ENCODE results near the gene SLC35E1.

SLC35E1 gene

GRCh38 chr19:16572332-16573211, at the start of gene SLC35E1:
Gene SLC35E1 (minus strand): TSS chr19:16572415. CDS start chr19:16572364, 51 bp downstream.
- peak; percentile 80 for DNase-seq (ENCODE audit: low read depth, low spot score)
- peak within 1 kb of the TSS; percentile 88 for H3K27ac ChIP-seq

- no peak overlapping the region for H3K27ac ChIP-seq
- DNase-seq (ENCODE audit: low read depth, low spot score), result no peak
These were observed 49.1 kb upstream of the SLC35E1 start for GRCh38 chr19:16621165-16621800.

GRCh38 chr19:16620584-16620983, 48.4 kb upstream of the SLC35E1 start:
- no peak overlapping the region for H3K27ac ChIP-seq
- DNase-seq (ENCODE audit: low read depth, low spot score), result no peak

DNA sequence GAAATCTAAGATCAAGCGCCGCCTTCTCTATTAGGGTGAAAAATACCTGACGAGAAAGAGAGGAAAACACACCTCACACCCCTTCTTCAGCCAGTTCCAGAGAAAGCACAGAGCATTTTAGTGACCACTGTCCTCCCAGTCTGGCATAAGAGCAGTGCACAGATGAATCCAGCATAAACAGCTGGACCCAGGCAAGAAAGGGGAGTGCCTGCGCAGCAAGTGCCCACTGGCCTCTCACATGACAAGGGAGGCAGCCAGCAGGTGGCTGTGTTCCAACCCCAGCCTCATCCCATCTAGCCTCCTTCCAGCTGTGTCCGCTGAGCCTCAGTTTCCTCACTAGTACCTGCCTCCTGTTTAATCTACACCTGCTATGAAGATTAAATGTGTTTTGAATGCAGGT, 47.8 kb upstream of the SLC35E1 start:
- DNase-seq (ENCODE audit: low read depth, low spot score), result no peak
- no peak overlapping the region for H3K27ac ChIP-seq

- H3K27ac ChIP-seq, result no peak overlapping the region
- DNase-seq (ENCODE audit: low read depth, low spot score), result no peak
These were observed 47.2 kb upstream of the SLC35E1 start for GRCh38 chr19:16619457-16619856.

- H3K27ac ChIP-seq, result no peak overlapping the region
- DNase-seq (ENCODE audit: low read depth, low spot score), result no peak
These were observed 46.0 kb upstream of the SLC35E1 start for GRCh38 chr19:16618248-16618647.

- no peak for DNase-seq (ENCODE audit: low read depth, low spot score)
- no peak overlapping the region for H3K27ac ChIP-seq
These were observed 43.6 kb upstream of the SLC35E1 start for GRCh38 chr19:16615808-16616207.

- H3K27ac ChIP-seq, result no peak overlapping the region
- no peak for DNase-seq (ENCODE audit: low read depth, low spot score)
These were observed 42.7 kb upstream of the SLC35E1 start for GRCh38 chr19:16614941-16615340.

DNA sequence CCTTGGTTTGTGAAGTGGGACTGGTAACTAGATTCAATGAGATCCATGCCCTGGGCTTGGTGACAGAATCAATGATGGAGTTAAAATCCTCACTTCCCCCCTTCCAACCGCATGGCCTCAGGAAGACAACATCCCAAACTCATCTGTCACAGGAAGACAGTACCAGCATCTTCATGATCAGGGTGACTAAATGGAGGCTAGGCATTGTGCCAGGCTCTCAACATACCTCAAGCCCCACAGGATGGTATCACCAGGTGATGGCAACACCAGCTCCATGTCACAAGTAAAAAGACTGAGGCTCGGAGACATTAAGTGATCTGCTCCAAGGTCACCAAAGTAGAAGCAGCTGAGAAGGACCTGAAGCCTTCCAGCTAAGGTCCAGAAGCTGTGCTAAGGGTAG, 41.6 kb upstream of the SLC35E1 start:
- no peak overlapping the region for H3K27ac ChIP-seq
- no peak for DNase-seq (ENCODE audit: low read depth, low spot score)

- H3K27ac ChIP-seq, result no peak overlapping the region
- no peak for DNase-seq (ENCODE audit: low read depth, low spot score)
These were observed 40.4 kb upstream of the SLC35E1 start for GRCh38 chr19:16612636-16613035.

DNA sequence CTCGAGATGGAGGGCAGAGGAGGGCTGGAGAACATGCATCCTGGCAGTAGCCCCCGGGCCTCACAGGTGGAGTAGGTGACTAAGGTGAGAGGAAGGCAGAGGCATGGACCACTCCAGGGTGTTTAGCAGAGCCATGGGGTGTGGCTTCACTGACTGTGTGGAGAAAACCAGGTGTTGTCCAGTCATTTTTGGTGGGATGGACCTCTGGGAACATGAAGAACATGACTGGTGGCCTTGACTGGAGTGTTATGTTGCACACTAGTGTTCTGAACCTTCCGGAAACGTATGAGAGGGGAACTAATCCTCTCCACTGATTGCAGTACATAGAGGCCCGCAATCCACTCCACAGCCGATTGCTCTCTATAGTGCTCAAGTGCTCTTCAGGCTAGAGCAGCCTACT, 38.9 kb upstream of the SLC35E1 start:
- no peak overlapping the region for H3K27ac ChIP-seq
- DNase-seq (ENCODE audit: low read depth, low spot score), result no peak

GRCh38 chr19:16609511-16610200, 37.4 kb upstream of the SLC35E1 start:
- no peak for DNase-seq (ENCODE audit: low read depth, low spot score)
- H3K27ac ChIP-seq, result no peak overlapping the region

- no peak for DNase-seq (ENCODE audit: low read depth, low spot score)
- peak overlapping the region; percentile 45 for H3K27ac ChIP-seq
These were observed 36.1 kb upstream of the SLC35E1 start for GRCh38 chr19:16608290-16608739.

DNA sequence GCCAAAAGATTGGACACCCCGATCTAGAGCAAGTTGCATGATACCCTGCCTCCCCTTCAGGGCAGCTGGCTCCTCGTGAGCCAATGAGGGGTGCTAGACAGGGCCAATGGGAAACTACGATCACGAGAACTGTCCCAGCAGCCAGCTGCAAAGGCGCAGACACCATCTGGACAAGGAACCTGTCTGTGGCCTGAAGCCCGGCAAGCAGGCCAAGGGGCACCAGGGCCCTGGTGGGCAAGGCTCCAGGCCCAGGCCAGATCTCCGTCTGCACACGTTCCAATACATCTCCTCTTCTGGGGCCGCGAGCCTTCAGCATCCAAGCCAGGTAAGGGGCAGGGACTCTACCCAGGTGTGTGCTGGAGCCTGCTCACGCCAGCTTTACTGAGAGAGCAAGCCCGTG, 35.6 kb upstream of the SLC35E1 start:
- no peak for DNase-seq (ENCODE audit: low read depth, low spot score)
- H3K27ac ChIP-seq, result peak overlapping the region; percentile 45

DNA sequence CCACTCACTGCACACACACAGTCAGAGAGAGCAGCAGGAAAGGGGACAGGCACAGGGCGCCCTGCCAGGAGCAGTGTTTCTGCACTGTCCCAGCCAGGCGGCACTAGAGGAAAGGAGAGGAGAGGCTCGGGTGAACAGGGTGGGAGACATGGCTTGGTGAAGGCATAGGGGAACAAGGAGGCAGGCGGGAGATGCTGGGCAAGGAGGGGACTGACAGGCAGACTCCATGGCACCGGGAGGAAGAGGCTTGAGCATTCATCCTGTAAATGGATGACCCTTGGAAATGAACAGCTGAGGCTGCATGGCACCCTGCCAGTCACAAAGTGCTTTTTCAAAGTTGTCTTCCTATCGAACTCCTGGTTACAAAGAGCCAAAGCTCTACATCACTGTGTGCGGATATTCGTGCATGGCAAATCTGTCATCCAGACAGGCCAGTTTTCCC, 33.4 kb upstream of the SLC35E1 start:
- no peak overlapping the region for H3K27ac ChIP-seq
- DNase-seq (ENCODE audit: low read depth, low spot score), result no peak

DNA sequence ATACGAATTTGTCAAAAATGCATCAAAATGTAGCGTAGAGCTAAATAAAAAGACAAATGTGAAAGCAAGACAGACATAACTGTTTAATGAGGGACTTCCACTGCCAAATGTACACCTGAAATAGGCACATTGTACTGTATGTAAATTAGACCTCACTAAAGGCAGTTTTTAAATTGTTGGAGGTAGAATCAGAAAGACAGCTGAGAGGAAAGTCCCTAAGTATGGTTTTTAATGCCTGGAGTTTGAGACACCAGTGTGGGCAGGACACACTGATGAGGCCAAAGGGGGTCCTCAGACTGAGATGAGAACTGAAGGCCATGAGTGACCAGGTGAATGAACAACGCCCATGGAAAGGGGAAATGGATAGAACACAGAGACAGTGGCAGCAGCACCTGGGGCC, 32.9 kb upstream of the SLC35E1 start:
- DNase-seq (ENCODE audit: low read depth, low spot score), result no peak
- no peak overlapping the region for H3K27ac ChIP-seq

DNA sequence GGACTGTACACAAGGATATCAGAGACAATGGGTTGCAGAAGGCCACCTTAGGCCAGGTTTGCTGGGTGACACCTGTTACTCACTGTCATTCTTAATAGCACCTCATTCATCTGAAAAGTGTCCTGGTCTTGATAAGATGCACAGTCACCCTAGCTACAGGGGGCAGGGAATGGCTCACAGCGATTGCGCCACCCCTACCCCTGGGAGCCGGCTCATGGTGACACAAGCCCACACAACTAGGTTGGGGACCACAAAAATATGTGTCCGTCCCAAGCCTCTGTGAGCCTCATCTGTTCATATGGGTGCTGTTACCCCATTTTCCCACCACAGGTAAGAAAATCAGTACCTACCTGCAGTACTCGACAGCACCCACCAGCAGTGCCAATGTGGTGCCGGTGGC, 32.4 kb upstream of the SLC35E1 start:
- H3K27ac ChIP-seq, result no peak overlapping the region

DNA sequence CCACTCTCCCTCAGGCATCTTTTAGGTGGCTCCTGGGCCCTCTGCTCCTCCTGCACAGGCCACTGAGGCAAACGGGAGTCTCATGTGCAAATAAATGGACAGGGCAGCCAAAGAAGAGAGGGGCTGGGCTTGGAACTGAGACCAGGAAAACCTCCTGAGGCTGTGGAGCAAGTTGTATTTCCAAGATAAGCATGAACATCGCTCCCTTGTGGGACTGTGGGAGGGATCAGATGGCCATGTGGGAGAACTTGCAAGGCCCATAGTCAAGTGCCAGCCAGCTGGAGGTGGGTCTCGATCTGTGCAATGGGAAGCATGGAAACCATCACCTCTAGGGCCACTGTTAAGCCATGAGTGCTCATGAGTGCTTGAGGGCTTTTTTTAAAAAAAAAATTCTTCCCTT, 30.9 kb upstream of the SLC35E1 start:
- no peak for DNase-seq (ENCODE audit: low read depth, low spot score)
- H3K27ac ChIP-seq, result no peak overlapping the region

More for the DNA sequence above, 32.4 kb upstream of the SLC35E1 start:
- DNase-seq (ENCODE audit: low read depth, low spot score), result no peak

DNA sequence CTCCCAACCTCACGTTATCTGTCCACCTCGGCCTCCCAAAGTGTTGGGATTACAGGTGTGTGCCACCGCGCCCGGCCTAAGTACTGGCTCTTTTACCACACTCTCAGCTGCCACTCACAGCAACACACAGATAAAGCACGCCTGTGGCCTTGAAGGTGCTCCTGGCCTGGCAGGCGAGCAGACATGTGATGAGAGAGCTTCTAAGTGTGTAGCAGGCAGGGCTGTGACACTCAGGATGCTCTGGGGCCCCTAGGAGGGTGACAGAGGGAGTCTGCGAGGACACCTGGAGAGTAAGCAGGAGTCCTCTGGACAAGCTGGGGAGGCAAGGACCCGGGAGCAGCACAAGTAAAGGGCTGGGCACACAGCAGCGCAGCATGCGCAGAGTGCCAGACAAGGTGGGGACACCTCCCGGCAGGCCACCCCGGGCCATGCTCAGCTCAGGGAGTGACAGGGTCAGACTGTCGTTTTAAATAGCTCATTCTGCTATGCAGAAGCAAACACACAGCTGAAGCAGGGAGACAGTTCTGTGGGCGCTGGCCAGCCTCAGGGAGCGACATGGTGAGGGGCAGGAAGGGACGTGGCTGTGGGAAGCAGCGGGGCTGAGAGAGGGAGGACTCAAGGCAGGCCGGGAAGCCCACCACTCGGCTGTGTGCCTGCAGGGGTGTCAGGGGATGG, 29.3 kb upstream of the SLC35E1 start:
- no peak overlapping the region for H3K27ac ChIP-seq
- no peak for DNase-seq (ENCODE audit: low read depth, low spot score)

- no peak overlapping the region for H3K27ac ChIP-seq
- DNase-seq (ENCODE audit: low read depth, low spot score), result no peak
These were observed 28.6 kb upstream of the SLC35E1 start for GRCh38 chr19:16600824-16601223.
